Fibroblast of upper back skin (primary cell): ENCODE results near the gene RAB29.
"Not testable (repeated sequence)": the region's sequence is repeated elsewhere in the genome, so short reads cannot be mapped to it uniquely, and the experiment has no call there.

Experiments used
- DNase-seq: peaks from one replicate; pipeline ENCODE4 v3.0.0-alpha.2; 2013

The RAB29 gene

GRCh38 chr1:205775015-205775716 lies at the start of gene RAB29:
TSS of gene RAB29 (minus strand) at chr1:205775482. CDS start at chr1:205774956, 526 bp downstream.
- DNase-seq: peak; percentile 77

GRCh38 chr1:205824180-205824579 lies 48.9 kb upstream of the RAB29 start:
- no peak for DNase-seq

GRCh38 chr1:205823260-205823659 lies 48.0 kb upstream of the RAB29 start:
- DNase-seq: not testable (repeated sequence)

- no peak for DNase-seq
These were observed 47.1 kb upstream of the RAB29 start for GRCh38 chr1:205822397-205822796.

- DNase-seq: no peak
These were observed 42.7 kb upstream of the RAB29 start for GRCh38 chr1:205817988-205818387.

GRCh38 chr1:205817364-205817763 lies 42.1 kb upstream of the RAB29 start:
- no peak for DNase-seq

GRCh38 chr1:205813755-205814058 lies 38.4 kb upstream of the RAB29 start:
- peak; percentile 58 for DNase-seq

GRCh38 chr1:205812878-205813754 lies 37.8 kb upstream of the RAB29 start, which contains the start of gene SLC41A1:
TSS of gene SLC41A1 (minus strand) at chr1:205813198. CDS start at chr1:205810441, 2,757 bp downstream.
- DNase-seq: peak; percentile 90

GRCh38 chr1:205812271-205812877 lies 37.1 kb upstream of the RAB29 start:
- no peak for DNase-seq

GRCh38 chr1:205811660-205812059 lies 36.4 kb upstream of the RAB29 start:
- no peak for DNase-seq

GRCh38 chr1:205810448-205811157 lies 35.3 kb upstream of the RAB29 start:
- peak; percentile 18 for DNase-seq

GRCh38 chr1:205809942-205810345 lies 34.7 kb upstream of the RAB29 start:
- DNase-seq: no peak

- no peak for DNase-seq
These were observed 34.2 kb upstream of the RAB29 start for GRCh38 chr1:205809469-205809868.

- DNase-seq: no peak
These were observed 29.9 kb upstream of the RAB29 start for GRCh38 chr1:205805082-205805711.

GRCh38 chr1:205804605-205805004 lies 29.3 kb upstream of the RAB29 start:
- no peak for DNase-seq

- no peak for DNase-seq
These were observed 28.7 kb upstream of the RAB29 start for GRCh38 chr1:205803986-205804385.

GRCh38 chr1:205802060-205802459 lies 26.8 kb upstream of the RAB29 start:
- DNase-seq: no peak

- DNase-seq: no peak
These were observed 25.9 kb upstream of the RAB29 start for GRCh38 chr1:205800981-205801703.

GRCh38 chr1:205800427-205800826 lies 25.1 kb upstream of the RAB29 start:
- DNase-seq: no peak

- DNase-seq: no peak
These were observed 23.3 kb upstream of the RAB29 start for GRCh38 chr1:205798577-205798976.

GRCh38 chr1:205797168-205797567 lies 21.9 kb upstream of the RAB29 start:
- no peak for DNase-seq
